GF-D8 (cell line): Measurements from ENCODE around the gene KRTAP5-2.

Source experiments
- DNase-seq: peaks from one replicate; lab custom pipeline; 2025; lab: John Stamatoyannopoulos, UW

KRTAP5-2 gene

GRCh38 chr11:1567721-1568100 lies 30.4 kb downstream of the KRTAP5-2 start:
- DNase-seq = no peak

GRCh38 chr11:1567052-1567720 lies 30.9 kb downstream of the KRTAP5-2 start:
- no peak for DNase-seq

GRCh38 chr11:1566381-1567051 lies 31.6 kb downstream of the KRTAP5-2 start:
- DNase-seq = no peak

GRCh38 chr11:1565904-1566247 lies 32.2 kb downstream of the KRTAP5-2 start:
- no peak for DNase-seq

GRCh38 chr11:1565173-1565903 lies 32.8 kb downstream of the KRTAP5-2 start:
- DNase-seq = no peak

GRCh38 chr11:1564535-1565172 lies 33.4 kb downstream of the KRTAP5-2 start:
- no peak for DNase-seq

GRCh38 chr11:1563697-1564534 lies 34.2 kb downstream of the KRTAP5-2 start:
- DNase-seq = no peak

GRCh38 chr11:1563149-1563638 lies 34.9 kb downstream of the KRTAP5-2 start:
- no peak for DNase-seq

GRCh38 chr11:1562469-1563148 lies 35.5 kb downstream of the KRTAP5-2 start:
- no peak for DNase-seq

GRCh38 chr11:1561955-1562354 lies 36.1 kb downstream of the KRTAP5-2 start:
- no peak for DNase-seq

GRCh38 chr11:1561266-1561665 lies 36.8 kb downstream of the KRTAP5-2 start:
- no peak for DNase-seq

GRCh38 chr11:1560649-1561251 lies 37.3 kb downstream of the KRTAP5-2 start:
- no peak for DNase-seq

GRCh38 chr11:1560002-1560648 lies 38.0 kb downstream of the KRTAP5-2 start:
- no peak for DNase-seq

- DNase-seq = no peak
Measured at GRCh38 chr11:1559111-1559951, 38.8 kb downstream of the KRTAP5-2 start.

- DNase-seq = no peak
Measured at GRCh38 chr11:1558775-1559110, 39.4 kb downstream of the KRTAP5-2 start.

GRCh38 chr11:1557904-1558774 lies 40.0 kb downstream of the KRTAP5-2 start:
- no peak for DNase-seq

GRCh38 chr11:1557051-1557884 lies 40.8 kb downstream of the KRTAP5-2 start:
- DNase-seq = no peak
